GM04504 (cell line): Measurements from ENCODE around the gene MRTFA.
"Not testable (repeated sequence)": the region's sequence is repeated elsewhere in the genome, so short reads cannot be mapped to it uniquely, and the experiment has no call there.

Experiments used
- DNase-seq: peaks from one replicate; pipeline ENCODE4 v3.0.0-alpha.2; 2012; ENCODE audit warnings: low read depth

Gene MRTFA

GRCh38 chr22:40554023-40554422 lies 82.5 kb downstream of the MRTFA start:
- not testable (repeated sequence) for DNase-seq

- DNase-seq = no peak
Observed at GRCh38 chr22:40553014-40553554, 83.4 kb downstream of the MRTFA start.

DNA sequence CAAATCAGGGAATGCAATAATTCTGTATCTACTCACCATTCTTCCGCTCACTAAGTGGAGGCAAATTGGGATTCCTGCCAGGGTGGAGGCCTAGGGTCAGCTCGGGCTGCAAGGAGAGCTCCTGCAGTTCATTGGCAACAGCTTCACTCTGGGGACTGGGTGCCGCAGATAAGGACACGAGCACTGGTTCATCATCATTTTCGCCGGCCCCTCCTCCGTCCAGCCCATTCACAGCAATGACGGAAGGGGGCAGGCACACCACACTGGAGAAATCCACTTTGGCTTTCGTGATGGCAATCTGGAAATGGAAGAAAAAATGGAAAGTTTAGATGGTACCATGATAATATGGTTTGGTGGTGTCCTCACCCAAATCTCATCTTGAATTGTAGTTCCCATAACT lies 84.4 kb downstream of the MRTFA start:
- DNase-seq = no peak

GRCh38 chr22:40547729-40548143 lies 88.8 kb downstream of the MRTFA start:
- DNase-seq = no peak

- no peak for DNase-seq
Observed at GRCh38 chr22:40544758-40545157, 91.8 kb downstream of the MRTFA start.

DNA sequence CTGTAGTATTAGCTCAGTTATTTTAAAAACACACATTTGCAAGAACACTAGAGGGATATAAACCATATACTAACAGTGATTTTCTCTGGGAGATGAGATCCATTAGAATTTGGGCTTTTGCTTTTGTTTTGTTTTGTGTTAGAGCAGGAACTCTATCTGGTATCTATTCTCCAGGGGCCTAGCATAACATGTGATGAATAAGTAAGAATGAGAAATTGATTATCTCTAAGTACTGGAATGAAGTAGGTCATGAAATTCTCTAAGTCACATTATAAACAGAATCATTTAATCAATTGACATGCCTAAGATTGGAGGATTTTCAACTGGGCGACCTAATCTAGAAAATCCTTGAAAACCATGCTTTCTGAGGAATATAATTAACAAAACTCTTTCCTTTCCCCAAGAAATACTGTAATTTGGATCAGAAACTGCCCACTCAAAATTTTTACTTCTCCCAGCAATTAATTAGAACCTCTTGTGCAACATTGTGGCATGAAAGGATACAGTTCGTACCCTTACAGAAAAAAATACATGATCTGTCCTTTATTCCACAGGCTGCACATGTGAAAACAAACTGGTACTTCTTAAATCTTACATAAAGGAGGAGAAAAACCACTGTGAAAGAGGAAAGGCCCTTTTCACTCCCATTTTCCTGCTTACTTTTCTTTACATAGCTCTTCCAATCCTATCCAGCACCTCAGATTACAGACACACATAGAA lies 93.5 kb downstream of the MRTFA start:
- no peak for DNase-seq

GRCh38 chr22:40541300-40541699 lies 95.2 kb downstream of the MRTFA start:
- no peak for DNase-seq

GRCh38 chr22:40540265-40540664 lies 96.3 kb downstream of the MRTFA start:
- DNase-seq = no peak

DNA sequence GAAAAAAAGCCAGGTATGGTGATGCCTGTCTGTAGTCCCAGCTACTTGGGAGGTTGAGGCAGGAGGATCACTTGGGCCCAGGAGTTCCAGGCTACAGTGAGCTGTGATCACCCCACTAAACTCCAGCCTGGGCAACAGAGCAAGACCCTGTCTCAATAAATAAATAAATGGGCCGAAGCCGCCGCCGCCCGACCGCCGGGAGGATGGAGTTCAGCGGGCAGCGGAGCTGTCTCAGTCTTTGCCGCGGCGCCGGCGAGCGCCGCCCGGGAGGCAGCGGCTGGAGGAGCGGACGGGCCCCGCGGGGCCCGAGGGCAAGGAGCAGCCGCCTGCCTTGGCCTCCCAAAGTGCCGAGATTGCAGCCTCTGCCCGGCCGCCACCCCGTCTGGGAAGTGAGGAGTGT lies 100.4 kb downstream of the MRTFA start:
- DNase-seq = not testable (repeated sequence)

- DNase-seq = no peak
Observed at GRCh38 chr22:40535642-40536041, 100.9 kb downstream of the MRTFA start.

GRCh38 chr22:40535189-40535512 lies 101.4 kb downstream of the MRTFA start:
- no peak for DNase-seq

GRCh38 chr22:40534379-40535188 lies 101.9 kb downstream of the MRTFA start:
- DNase-seq = no peak

DNA sequence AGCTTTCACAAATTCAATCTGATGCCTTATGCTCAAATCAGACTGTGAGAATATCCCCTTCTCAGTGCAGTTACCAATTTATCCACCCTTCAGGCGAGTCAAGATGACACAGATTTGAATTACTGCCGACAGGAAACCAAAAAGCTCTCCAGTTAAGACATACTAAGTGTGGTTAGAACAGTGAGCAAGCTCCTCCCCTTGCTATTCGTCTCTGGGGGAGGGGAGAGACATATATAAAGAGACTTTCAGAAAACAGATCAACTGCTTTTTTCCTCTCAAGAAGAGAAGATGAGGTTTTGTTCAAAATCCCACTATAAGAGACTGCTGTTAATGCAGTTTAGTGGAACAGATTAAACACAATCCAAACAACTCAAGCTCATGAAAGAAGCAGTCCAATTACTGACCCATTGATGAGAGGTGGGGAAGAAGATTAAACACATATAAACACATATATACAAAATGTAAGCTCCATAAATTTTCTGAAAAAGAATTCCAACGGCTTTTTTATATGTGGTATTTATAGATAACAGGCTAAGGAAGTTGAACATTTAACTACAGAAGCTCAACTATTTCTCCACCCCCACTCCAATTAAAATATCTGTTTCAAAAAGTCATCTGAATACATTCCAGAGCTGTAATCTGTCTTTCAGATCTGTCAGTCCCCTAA lies 102.7 kb downstream of the MRTFA start:
- DNase-seq = no peak

DNA sequence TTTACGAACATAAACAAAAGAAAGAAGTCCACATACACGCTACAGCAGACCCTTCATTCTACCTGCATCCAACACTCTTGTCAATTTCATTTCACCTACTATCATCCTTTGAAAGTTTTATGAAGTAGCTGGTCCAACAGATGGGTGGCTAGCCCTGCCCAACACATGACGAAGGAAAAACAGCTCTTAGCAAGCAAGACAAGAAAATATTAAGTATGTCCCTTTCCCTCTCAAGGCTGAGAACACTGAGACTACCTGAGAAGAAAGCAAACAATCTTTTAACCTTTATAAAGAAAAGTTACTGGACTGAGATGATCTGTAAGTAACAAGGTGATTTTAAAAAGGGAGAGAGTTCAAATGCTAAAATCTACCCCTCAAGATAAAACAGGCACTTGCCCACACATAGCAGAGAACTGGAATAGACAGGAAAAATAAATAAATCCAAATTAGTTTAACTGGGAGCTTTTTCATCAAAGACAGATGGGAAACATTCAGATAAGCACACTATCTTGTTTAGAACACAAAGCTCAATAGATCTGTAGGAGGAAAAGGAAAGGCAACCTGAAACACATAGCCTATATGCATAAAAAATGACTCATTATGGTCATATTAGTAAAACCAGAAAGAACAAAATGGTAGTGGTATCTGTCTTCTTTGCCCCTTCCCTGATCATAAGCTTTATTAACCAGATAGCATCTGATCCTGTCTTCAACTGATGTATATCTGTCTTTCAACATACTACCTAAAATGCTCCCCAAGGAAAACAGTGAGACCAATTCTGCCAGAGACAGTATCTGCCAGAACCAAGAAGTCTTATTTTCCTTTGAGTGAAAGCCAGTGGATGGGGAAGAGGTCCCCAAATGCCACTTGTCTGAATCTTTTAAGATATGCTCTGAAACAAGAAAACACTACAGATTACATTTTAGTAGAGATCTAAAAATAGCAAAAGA lies 104.3 kb downstream of the MRTFA start:
- DNase-seq = no peak

DNA sequence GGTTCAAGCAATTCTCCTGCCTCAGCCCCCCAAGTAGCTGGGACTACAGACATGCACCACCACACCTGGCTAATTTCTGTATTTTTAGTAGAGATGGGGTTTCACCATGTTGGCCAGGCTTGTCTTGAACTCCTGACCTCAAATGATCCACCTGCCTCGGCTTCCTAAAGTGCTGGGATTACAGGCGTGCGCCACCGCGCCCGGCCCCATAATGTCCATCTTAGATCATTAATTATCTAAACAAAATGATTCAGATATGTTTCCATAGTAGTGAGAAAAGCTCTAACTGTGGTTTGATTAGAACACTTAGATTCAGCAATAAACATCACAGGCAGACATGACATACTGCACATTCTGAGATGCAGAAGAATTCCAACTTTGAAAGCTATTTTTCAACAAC lies 106.1 kb downstream of the MRTFA start:
- DNase-seq = not testable (repeated sequence)

DNA sequence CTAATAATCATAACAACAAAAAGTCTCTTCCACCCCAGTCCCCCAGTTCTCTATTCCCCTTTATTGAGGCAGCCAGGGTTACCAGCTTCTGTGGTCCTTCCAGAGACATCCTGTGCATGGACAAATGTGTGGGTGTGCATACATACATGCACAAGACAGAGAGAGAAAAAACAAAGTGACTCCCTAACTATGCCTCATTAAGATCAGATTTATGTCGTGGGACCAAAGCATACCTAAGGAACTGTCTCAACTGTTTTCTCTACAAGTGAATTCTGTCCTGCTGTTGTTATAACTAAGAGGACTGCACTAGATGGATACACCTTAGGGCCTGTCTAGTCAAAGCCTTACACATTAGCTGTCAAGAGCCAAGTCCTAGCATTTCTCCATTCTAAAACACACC lies 106.7 kb downstream of the MRTFA start:
- no peak for DNase-seq

DNA sequence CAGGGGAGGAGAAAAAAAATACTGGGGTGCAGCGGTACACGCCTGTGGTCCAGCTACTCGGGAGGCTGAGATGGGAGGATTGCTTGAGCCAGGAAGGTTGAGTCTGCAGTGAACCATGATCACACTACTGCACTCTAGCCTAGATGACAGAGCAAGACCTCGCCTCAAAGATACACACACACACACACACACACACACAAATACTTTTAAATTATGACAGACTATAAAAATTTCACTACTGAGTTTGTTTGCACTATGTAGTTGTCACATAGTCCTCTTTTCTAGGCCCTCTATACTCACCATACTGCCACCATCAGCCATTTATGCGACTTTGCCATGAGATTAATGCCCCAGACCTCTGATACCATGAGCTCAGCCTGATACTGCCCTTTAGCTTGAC lies 109.6 kb downstream of the MRTFA start:
- no peak for DNase-seq

GRCh38 chr22:40525250-40525884 lies 111.2 kb downstream of the MRTFA start:
- DNase-seq = no peak

DNA sequence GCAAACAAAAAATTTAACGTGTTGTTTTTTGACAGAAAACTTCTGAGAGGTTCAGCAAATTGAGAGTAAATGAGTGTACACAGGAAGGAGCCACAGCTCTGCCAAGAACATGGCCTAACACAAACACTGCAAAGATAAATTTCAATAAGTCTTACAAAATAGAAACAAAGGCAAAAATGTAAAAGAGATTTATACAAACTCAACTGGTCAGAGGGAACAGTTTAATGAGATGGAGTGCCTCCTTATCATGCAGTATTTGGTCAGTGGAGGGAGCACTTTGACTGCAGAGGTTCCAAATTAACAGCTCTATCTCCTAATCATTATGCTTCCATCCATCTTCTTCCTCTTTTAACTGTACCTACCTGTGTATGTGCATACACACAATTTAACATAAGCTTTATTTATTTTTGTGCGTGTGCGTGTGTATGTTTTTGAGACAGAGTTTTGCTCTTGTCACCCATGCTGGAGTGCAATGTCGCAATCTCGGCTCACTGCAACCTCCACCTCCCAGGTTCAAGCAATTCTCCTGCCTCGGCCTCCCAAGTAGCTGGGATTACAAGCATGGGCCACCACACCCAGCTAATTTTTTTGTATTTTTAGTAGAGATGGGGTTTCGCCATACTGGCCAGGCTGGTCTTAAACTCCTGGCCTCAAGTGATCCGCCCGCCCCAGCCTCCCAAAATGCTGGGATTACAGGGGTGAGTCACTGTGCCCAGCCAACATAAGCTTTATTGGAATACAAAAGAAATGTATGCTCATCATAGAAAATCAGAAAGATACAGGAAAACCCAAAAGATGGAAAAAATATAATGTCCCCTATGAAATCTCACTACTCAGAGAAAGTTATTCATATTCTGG lies 111.9 kb downstream of the MRTFA start:
- DNase-seq = no peak

DNA sequence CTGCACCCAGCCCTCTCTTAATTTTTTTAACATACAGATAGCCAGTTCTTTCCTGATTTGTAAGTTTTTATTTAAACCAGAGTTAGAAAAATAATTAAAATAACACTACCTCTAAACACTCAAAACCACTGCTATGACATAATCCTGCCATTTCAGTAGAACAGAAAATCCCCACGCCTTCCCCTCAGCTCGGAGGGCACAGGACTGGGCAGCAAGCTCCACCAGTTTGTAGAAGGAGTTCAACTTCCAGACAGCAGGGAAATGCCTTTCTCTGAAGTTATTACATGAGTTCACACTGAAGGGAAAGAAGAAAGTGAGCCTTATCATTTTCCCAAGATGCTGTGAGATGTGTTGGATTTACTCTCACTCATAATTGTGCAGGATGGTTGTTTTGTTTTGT lies 114.4 kb downstream of the MRTFA start:
- no peak for DNase-seq
